ENCODE measurements around the gene CRYBG1. TPM values are rescaled to one million over a fixed set of nuclear protein-coding genes. Genes with fewer than 3 reads are reported as not detected.

CRYBG1 gene
- total RNA-seq, 1 donor from 2014 or later: 24.9 TPM

DNA sequence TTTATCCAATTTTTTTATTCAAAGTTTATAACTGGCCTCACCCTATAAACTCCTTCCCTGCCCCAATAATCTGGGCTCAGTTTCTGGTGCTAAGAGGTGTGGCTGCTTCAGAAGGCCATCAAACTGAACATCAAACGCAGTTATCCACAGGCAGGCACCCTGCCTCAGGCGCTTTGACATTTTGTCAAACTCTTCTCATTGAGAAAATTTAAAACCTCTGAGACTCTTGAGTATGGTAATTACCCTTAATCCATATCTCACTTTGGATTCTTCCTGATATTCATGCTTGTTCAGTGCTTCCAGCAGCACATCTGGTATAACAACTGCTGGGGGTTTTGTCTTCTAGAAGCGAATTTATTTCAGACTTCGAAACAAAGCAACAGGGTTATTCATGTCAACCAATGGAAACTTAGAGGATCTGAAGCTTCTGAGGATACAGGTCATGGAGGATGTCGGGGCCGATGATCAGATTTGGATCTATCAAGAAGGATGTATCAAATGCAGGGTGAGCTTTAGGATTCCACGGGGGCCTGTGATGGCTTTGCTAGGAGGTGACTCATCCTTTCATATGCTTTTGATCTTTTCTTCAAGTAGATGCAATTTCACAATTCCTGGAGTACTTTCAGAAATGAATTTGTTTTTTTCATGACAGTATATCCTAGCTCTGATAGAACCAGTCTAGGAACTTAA is 200.6 kb downstream of the CRYBG1 start:
- Histone ChIP-seq H3K9me3 (no peaks in the 10 kb centered on the region), H3K4me1 (no peaks in the 10 kb centered on the region), H3K4me3 (no peak overlapping the region), H3K36me3 (peaks cover 49% of the 10 kb centered on the region), H3K27me3 (no peaks in the 10 kb centered on the region), H3K27ac (no peak overlapping the region)
- TF ChIP-seq, protein P1, sequence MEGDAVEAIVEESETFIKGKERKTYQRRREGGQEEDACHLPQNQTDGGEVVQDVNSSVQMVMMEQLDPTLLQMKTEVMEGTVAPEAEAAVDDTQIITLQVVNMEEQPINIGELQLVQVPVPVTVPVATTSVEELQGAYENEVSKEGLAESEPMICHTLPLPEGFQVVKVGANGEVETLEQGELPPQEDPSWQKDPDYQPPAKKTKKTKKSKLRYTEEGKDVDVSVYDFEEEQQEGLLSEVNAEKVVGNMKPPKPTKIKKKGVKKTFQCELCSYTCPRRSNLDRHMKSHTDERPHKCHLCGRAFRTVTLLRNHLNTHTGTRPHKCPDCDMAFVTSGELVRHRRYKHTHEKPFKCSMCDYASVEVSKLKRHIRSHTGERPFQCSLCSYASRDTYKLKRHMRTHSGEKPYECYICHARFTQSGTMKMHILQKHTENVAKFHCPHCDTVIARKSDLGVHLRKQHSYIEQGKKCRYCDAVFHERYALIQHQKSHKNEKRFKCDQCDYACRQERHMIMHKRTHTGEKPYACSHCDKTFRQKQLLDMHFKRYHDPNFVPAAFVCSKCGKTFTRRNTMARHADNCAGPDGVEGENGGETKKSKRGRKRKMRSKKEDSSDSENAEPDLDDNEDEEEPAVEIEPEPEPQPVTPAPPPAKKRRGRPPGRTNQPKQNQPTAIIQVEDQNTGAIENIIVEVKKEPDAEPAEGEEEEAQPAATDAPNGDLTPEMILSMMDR (IDR thresholded peaks at IDR 0.05): no peak
- intact Hi-C loops (cut with DNase I): no loop called here
- ATAC-seq (no peak), DNase-seq (no peak)

DNA sequence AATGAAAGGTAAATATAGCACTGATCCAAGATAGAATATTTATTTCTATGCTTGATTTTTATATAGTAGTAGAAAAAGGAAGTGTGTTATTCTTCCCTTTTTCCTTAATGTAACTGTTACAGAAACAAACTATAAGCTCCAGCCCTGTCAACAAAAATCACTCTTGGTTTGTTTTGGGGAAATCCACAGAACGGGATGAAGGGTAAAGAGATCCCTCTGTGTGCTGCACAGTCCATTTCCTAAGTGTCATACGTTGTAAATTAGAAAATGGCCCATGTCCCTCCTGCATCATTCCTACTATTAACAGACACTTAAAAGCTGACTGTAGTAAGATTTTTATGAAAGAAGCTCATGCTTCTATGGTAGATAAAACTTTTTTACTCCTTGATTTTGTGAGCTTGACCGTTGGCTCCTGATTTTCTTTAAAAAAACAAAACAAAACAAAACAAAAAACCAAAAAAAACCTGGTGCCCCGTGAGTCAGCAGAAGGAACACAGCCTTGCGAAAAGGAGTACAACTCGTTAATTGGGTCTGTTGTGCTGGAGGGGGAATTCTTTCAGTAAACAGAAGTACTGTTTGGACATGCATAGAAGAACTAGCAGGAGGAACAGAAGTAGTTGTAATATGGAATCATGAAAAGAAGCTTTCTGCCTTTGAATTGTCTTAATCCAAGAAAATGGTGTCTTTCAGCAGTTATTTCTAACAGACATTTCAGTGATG is 201.3 kb downstream of the CRYBG1 start:
- H3K27me3 ChIP-seq: no peaks in the 10 kb centered on the region
- DNase-seq (no peak), ATAC-seq (no peak)
- intact Hi-C loops (cut with DNase I): no loop called here
- no peak overlapping the region for H3K27ac ChIP-seq
- peaks cover 49% of the 10 kb centered on the region for H3K36me3 ChIP-seq
- H3K9me3 ChIP-seq: no peaks in the 10 kb centered on the region
- TF ChIP-seq, protein P1 (IDR thresholded peaks at IDR 0.05): no peak
- no peaks in the 10 kb centered on the region for H3K4me1 ChIP-seq
- no peak overlapping the region for H3K4me3 ChIP-seq

DNA sequence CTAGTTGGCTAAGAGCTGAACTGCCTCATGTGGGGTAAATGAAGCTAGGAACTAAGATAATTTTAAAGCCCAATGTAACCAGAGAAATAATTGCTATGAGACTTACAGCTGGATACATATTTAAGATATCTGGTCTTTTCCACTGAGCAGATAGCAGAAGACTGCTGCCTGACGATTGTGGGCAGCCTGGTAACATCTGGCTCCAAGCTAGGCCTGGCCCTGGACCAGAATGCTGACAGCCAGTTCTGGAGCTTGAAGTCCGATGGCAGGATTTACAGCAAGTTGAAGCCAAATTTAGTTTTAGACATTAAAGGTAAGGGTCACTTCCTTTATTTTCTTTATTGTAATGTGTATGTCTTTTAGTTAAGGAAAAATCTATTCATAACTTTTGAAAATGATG is 203.1 kb downstream of the CRYBG1 start:
- no peak for DNase-seq
- Histone ChIP-seq H3K27me3 (no peaks in the 10 kb centered on the region), H3K36me3 (peaks cover 47% of the 10 kb centered on the region), H3K27ac (no peak overlapping the region), H3K4me1 (no peaks in the 10 kb centered on the region), H3K9me3 (no peaks in the 10 kb centered on the region), H3K4me3 (no peak overlapping the region)
- ATAC-seq: no peak
- intact Hi-C loops (cut with DNase I): no loop called here
- TF ChIP-seq, protein P1 (IDR thresholded peaks at IDR 0.05): no peak

DNA sequence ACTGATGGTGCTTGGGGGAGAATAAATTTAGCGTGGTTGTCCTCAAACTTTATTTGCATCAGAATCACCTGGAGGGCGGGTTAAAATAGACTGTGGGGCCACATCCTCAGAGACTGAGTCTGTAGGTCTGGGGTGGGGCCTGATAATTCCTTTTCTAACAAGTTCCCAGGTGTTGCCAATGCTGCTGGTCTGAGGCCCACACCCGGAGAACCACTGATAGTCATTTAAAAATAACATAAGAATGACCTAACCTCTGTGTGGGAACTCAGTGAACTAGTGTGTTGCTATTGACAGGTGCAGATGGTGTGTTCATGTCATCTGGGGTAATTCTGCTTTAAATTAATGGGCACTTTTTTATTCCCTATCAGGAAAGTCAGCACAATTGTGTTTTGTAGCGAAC is 204.0 kb downstream of the CRYBG1 start:
- Histone ChIP-seq H3K4me3 (no peak overlapping the region), H3K9me3 (no peaks in the 10 kb centered on the region), H3K36me3 (peaks cover 49% of the 10 kb centered on the region), H3K4me1 (no peaks in the 10 kb centered on the region), H3K27me3 (no peaks in the 10 kb centered on the region), H3K27ac (no peak overlapping the region)
- ATAC-seq (no peak), DNase-seq (no peak)
- TF ChIP-seq, protein P1 (IDR thresholded peaks at IDR 0.05): no peak
- intact Hi-C loops (cut with DNase I): no loop called here

DNA sequence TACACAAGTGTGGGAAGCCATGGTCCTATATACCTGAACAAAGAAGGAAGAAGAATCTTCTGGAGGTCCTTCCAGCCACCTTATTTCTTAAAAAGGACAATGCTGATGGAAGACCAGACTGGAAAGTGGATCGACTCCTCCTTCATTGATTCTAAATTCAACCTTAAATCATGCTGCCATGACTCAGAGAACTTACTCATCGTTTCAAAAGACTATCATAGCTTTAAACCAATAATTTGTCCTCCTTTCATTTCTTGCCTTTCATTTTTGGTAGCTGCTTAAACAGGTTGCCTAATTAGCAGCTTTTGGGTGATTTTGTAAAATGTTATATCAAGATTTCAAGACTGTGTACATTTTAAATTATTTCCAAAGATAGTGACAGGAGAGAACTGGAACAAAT is 208.0 kb downstream of the CRYBG1 start:
- intact Hi-C loops (cut with DNase I): loop anchor here (5.0 kb wide), 1 partner anchor 121 kb away; no protein-coding TSS in a partner anchor
- Histone ChIP-seq H3K36me3 (peaks cover 44% of the 10 kb centered on the region), H3K4me1 (no peaks in the 10 kb centered on the region)

More for the DNA sequence above, 208.0 kb downstream of the CRYBG1 start:
- no peak overlapping the region for H3K27ac ChIP-seq
- TF ChIP-seq, protein P1 (IDR thresholded peaks at IDR 0.05): no peak
- H3K27me3 ChIP-seq: no peaks in the 10 kb centered on the region
- no peak overlapping the region for H3K4me3 ChIP-seq
- no peak for DNase-seq
- no peak for ATAC-seq
- H3K9me3 ChIP-seq: no peaks in the 10 kb centered on the region

Measured in upper lobe of right lung (tissue), 1 donor.